GM18499 (cell line): ENCODE measurements around the gene ZNF322.

ENCODE experiments used
- ATAC-seq: cut with Tn5 transposase; IDR thresholded peaks from one replicate; pipeline ENCODE4 v1.9.1; 2021; ENCODE audit warnings: moderate number of reproducible peaks; ENCODE audit not compliant: insufficient read depth, unreplicated experiment

ZNF322 gene

GRCh38 chr6:26623339-26623859 lies 36.1 kb downstream of the ZNF322 start:
- no peak for ATAC-seq

- no peak for ATAC-seq
These were observed 45.6 kb downstream of the ZNF322 start for GRCh38 chr6:26613689-26614683.

DNA sequence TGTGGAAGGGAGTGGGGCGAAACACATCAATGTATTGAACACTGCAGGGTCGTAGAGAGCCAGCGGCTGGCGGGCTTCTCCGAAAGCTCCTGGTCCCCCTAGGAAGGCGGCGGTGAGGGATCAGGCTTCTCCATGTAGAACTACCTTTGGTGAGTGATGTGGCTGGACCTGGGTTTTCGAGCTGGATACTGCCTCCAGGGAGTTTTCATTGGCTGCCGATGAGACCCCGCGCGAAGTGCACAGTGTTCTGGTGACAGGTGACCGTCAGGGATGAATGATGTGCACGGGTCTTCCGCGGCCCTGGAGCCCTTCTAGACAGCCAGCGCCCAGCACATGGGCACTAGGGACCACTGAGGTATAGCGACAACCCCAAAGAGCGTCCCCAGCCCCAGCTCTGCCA lies 46.3 kb downstream of the ZNF322 start:
- no peak for ATAC-seq

- no peak for ATAC-seq
These were observed 47.9 kb downstream of the ZNF322 start for GRCh38 chr6:26611599-26611998.

- ATAC-seq = no peak
These were observed 50.1 kb downstream of the ZNF322 start for GRCh38 chr6:26609463-26609862.

- no peak for ATAC-seq
These were observed 51.9 kb downstream of the ZNF322 start for GRCh38 chr6:26607434-26608230.

GRCh38 chr6:26604797-26605196 lies 54.7 kb downstream of the ZNF322 start:
- no peak for ATAC-seq

- ATAC-seq = no peak
These were observed 55.5 kb downstream of the ZNF322 start for GRCh38 chr6:26604026-26604425.

- ATAC-seq = no peak
These were observed 57.3 kb downstream of the ZNF322 start for GRCh38 chr6:26602262-26602661.

DNA sequence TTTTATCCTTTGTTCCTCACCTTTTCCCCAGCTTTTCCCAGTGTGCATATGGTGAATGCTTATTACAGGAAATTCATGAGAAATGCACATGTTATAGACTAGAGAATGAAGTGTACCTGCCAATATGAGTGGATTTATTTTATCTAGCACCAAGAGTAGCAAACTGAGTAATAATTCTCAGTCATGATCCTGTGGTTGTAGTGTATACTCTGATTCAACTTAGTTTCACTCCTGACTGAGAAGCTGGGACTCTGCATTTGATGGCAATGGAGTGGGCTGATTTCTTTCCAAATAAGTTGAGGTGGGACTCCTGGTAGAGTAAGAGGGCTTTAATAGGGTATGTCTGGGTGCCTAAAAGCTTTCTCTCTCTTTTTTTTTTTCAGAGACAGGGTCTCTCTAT lies 58.8 kb downstream of the ZNF322 start:
- ATAC-seq = no peak

GRCh38 chr6:26599591-26599990 lies 60.0 kb downstream of the ZNF322 start:
- ATAC-seq = no peak

GRCh38 chr6:26599134-26599533 lies 60.4 kb downstream of the ZNF322 start:
- no peak for ATAC-seq

- ATAC-seq = no peak
These were observed 61.3 kb downstream of the ZNF322 start for GRCh38 chr6:26598267-26598666.

DNA sequence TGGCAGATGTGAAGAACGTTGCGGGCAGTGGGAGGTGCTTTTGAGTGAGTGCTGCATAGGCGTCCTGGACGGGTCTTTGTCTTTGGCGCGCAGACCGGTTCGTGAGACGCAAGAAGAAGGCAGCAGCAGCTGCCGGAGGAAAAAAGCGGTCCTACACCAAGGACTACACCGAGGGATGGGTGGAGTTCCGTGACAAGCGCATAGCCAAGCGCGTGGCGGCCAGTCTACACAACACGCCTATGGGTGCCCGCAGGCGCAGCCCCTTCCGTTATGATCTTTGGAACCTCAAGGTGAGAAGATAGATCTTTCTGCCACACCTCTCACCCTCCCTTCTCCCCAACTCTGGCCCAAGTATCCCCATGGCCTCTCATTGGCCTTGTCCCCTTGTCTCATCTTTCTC lies 61.7 kb downstream of the ZNF322 start:
- ATAC-seq = no peak

DNA sequence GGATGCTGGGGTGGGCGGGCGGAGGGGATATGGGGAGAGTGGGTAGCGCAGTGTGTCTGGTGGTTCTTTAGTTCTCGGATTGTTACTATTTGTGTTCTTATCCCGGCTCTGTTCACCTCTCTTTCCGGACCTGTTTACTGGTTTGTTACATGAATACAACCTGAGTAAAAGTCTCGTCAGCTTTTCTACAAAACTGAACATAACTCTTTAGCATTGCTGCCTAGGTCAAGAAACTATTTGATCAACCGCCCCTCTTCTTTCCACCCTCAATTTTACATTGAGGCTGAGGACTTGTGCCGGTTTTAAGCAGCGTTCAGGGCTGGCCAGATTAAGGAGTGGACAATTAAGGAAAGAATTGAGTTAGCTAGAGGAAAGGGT lies 62.2 kb downstream of the ZNF322 start:
- no peak for ATAC-seq

GRCh38 chr6:26596579-26597388 lies 62.8 kb downstream of the ZNF322 start, which contains the start of gene ABT1:
ABT1 (plus strand) TSS chr6:26596953; CDS start chr6:26596983, 30 bp downstream.
- peak; percentile 46 for ATAC-seq

GRCh38 chr6:26595669-26596269 lies 63.8 kb downstream of the ZNF322 start:
- no peak for ATAC-seq

DNA sequence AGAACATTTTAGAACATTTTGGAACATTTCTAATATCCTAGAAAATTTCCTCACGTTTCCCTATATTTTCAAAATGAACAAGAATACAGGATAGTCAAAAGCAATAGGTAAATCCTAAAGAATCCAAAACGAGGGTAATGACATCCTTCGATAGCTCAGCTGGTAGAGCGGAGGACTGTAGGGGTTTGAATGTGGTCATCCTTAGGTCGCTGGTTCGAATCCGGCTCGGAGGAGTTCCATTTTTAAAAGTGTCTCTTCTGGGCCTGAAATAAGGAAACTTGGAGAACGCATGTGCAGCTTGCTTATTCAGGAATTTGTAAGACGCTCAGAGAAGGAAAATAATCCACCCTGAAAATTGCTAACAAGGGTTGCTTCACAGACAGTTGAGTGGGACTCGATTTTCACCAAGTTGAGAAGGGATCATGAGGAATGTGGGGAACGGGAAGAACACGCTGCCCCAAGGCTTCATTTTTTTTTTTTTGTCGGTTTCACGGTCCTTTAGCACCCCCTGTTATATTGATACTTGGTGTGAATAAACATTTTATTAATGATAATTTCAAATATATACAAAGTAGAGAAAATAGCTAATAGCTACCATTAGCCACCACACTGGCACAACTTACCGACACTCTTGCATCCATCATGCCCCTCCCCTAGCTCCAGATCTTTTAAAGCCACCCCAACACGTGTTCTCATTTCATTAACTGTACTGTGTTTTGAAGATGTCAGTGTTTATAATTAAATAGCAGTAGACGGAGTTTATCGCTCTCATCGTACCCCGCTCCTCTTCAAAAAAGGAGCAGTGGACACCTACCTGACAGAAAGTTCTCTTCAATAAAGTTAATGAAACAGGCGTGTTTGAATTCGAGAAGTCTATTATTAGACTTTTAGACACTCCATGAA lies 64.6 kb downstream of the ZNF322 start:
- ATAC-seq = no peak

DNA sequence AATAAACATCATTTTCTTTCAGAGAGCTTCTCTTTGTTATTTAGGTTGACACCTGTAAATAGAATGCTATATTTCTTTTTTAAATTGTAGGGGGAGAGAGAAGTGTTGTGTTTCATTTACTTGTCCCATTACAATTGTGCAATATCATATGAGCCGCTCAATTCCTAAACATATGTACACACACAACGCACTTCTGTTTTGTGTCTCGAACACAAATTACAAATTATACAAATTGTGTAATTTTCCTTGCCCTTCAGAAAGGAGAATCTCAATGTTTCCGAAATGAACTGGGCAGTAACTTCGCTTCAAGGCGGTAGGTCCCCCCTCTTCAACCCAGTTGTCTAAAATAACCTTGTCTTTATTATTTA lies 65.4 kb downstream of the ZNF322 start:
- ATAC-seq = no peak
